HG03442 (cell line): ENCODE data around the gene RASAL3.
"Not testable (repeated sequence)": the region's sequence is repeated elsewhere in the genome, so short reads cannot be mapped to it uniquely, and the experiment has no call there.

Experiments used
- ATAC-seq: cut with Tn5 transposase; IDR thresholded peaks from one replicate; pipeline ENCODE4 v1.9.1; 2021; ENCODE audit warnings: mild to moderate bottlenecking, moderate library complexity; ENCODE audit not compliant: unreplicated experiment

The RASAL3 gene

DNA sequence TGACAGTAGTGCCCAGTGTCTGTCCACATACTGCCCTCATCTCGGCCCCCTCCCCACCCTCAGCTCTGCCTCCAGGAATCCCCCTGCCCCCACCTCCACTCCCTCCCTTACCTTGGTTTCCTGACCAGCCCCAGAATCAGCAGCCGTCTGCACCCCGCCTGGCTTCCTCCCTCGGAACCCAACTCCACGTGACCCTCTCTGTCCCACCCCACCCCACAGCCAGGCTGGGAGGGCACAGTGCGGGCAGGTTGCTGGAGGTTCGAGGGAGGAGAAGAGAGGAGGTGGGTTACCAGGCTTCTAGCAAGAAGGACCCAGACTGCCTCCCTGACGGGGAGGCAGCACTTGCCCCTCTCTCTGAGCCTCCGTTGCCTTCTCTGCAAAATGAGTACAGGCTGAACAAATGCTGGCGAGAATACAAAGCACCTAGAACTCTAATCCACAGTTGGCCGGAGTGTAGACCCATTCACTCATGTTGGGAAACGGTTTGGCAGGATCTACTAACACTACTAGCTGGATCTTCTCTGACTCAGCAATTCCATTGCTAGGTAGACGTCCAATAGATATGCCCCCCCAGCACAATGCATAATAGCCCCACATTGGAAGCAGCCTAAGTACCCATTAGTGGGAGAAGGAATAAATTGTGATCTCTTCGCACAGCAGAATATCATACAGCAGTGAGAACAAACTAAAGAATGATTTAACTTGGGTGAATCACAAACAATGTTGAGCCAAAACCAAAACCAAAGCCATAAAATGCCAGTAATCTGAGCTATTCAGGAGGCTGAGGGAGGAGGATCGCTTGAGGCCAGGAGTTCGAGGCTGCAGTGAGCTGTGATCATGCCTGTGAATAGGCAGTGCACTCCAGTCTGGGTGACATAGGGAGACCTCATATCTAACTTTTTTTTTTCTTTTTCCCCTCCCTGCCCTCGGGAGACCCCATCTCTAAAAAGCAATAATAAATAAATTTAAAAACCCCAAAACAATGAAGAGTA is at the start of gene RASAL3:
RASAL3 (minus strand) TSS at position 151 of the 992 bp plus-strand sequence. CDS start 186 bp downstream, outside the sequence.
- peak; percentile 39 for ATAC-seq

DNA sequence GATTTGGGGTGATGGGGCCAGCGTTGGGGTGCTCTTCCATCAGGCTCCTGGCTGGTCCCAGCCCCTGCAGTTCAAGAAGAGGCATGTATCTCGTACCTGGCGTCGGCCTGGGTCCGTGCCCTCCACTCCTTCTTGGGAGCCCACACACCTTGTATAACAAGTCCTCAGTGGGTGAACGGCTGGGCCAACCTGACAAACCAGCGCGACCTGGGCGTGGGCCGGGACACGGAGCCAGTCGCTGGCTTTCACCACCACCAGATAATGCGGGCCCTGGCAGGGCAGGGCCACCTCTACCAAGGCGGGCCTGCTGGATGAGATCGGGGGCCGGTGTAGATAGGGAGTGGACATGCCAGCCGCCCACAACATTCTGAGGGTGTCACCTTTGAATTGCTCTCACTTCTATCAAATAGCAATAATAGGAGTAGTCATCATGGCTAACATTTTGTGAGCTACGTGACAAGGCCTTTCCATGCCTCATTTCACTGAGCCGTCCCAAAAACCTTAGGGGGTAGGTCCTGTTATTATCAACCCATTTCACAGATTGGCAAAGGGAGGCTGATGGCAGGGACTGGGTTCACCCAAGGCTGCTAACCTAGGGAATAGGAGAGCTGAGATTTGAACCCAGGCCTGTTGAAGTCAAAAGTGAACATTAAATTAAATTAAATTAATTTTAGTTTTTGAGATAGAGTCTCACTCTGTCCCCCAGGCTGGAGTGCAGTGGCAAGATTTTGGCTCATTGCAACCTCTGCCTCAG is 47.5 kb upstream of the RASAL3 start:
- no peak for ATAC-seq

DNA sequence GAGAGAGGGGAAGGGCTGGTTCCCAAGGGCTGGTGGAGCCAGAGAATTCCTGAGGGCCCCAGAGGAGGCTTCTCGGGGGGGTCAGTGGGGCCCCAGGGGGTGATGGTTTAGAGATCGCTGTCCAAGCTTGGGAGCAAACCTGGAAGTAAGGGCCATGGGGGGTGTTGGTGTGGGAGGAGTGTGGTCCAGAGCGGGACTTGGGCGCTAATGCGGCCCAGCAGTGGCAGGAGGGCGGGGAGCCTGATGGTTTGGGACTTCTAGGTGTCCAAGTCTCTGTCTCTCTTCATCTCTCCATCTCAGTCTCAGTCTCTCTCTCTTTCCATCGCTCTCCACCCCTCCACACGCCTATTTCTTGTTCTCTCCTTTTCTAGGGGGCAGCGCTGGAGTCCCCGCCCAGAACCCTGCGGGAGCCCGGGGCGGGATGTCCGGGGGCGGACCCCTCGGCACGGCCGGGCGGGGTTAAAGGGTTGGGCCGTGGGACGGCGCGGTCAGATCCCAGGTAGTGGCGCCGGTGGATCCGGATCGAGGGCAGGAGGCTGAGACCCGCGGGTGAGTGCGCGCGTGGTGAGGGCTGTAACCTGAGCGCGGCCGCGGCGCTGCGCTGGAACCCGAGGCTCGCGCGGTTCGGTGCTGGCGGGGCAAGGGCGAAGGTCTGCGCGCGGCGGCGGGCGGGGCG is 43.8 kb upstream of the RASAL3 start, which contains the start of gene CYP4F22:
CYP4F22 (plus strand) TSS at position 491 of the 676 bp plus-strand sequence. CDS start 16,812 bp downstream, outside the sequence.
- no peak for ATAC-seq

DNA sequence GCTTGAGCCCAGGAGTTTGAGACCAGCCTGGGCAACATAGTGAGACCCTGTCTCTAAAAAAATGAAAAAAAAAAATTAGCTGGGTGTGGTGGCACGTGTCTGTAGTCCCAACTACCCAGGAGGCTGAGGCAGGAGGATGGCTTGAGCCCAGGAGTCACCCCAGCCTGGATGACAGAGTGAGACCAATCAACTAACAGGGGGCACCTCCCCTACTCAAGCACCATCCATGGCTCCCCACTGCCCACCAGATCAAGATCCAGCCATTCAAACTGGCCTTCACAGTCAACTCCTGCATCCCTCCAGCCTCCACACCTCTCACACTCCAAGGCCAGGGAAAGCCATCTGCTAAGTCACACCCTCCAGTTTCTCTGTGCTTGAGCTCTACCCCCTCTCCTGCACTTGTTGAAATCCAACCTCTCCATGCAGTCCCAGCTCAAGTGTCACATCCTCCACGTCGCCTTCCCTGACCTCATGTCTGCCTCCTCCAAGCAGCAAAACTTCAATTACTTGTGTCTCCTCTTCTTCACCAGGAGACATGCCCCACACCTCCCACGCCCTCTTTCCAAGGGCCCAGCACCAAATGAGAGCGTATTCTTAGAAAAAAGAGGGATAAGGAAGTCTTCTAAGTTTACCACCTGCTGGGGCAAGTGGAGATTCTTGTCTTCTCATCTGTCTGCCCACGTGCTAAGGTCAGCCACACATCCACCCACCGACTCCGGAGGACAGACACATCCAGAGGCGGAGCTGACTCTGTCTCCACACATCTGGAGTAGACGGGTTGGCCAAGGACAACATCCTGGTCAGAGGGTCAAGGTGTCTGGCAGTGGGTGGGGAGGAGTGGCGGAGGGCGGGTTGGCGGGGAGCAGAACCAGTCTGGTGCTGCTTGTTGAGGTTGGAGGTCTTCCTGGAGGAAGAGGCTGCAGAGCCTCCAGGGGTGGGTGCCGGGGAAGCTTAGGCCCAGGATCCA is 43.0 kb upstream of the RASAL3 start:
- no peak for ATAC-seq

DNA sequence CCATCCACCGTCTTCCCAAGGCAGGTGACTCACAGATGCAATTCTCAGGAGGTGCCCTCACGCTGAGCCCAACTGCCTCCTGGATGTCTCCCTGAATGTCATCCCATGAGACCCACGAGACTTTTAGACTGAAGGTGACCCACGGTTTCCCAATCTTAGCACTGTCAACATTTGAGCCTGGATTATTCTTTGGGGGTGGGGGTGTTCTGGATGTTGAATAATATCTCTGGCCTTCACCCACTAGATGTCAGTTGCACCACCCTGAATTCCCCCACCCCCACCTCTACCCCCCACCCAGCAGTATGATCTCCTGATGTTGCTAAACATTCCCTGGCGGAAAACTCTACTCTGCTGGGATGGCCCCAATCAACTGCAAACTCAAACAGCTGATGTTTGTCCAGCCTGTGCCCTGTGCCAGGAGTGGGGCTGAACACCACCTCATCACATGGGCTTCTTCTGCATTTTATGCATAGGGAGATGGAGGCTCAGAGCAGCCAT is 41.8 kb upstream of the RASAL3 start:
- ATAC-seq = no peak

DNA sequence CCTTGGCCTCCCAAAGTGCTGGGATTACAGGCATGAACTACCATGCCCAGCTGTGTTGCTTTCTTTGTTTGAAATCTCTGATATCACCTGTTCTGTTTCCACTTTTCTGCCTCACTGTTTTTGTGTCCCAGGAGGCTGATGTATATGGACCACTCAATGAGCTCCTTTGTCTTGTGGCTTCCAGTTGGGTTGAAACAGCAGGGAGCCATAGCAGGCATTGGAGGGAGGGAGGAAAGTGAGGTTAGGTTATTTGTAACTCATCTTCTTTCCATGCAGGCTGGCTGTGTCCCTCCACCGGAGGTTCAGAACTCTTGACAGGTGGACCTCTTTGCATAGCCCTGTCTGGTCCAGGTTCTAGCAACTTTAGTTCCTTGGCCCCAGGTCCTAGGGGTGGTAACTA is 37.9 kb upstream of the RASAL3 start:
- ATAC-seq = no peak

DNA sequence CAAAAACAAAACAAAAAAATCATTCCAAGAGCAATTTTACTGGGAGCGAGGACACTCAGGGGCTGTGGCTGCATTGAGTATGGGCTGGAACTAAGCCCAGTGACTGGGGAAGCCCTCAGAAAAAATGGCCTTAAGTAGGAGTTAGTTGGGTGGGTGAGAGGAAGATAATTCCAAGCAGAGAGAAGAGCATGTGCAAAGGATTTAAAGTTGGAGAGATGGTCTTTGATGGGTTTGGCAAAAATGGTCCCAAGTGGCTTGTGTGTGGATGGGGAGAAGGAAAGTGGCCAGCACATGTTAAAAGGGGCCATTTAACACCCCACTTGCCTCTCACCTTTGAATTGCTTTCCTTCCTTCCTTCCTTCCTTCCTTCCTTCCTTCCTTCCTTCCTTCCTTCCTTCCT is 37.3 kb upstream of the RASAL3 start:
- no peak for ATAC-seq

DNA sequence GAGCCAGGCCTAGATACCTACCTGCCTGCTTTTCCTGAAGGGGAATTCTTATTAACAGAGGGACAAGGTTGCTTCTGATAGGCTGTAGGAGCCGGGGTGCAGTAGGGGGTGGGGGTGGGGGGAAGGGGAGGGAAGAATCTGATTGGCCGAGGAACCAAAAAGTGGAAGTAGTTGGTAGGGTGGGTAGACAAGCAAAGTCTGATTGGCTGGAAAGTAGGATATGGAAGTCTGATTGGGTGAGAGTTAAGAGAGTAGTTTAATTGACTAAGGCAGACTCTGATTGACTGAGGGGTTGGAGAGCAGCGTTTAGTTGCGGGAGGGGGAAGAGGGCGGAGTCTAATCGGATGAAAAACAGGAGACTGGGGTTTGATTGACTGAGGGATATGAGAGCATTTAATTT is 34.6 kb upstream of the RASAL3 start:
- no peak for ATAC-seq

DNA sequence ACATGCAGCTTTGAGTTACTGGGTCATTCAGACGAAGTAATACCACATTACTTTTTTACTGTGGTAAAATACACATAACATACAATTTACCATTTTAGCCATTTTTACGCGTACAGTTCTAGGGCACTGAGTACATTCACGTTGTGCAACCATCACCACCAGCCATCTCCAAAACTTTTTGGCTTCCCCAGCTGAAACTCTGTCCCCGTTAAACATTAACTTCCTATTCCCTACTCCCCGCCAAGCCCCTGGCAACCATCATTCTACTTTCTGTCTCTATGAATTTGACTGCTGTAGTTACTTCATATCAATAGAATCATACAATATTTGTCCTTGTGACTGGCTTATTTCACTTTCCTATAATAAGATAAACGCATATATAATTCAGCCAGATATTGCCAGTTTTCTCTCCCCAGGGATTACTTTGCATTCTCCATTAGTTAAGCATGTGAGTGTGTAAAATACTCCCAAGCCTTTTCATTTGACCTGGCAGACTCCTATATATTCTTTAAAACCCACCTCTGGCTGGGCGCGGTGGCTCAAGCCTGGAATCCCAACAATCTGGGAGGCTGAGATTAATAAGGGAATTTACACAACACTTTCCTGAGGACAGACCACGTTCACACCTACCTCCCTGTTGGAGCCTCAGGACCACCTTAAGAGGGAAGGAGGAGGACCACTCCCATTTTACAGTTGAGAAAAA is 34.0 kb upstream of the RASAL3 start:
- no peak for ATAC-seq

DNA sequence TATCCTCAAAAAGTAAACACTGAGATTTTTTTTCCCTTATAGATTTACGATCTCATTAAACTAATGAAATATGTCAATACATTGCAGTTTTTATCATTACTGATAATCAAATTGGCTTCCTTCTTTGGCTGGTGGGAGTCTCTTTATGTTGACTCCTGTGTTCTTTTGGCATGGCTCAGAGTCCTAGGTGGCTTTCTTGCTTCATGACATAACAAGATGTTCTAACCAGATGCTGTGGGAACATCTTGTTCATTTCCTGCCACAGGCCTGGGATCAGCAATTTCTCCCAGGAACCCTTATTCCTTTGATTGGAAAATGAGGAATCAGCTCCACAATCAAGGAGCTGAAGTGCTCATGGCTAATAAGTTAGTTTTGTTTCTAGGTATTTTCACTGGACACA is 30.8 kb upstream of the RASAL3 start:
- no peak for ATAC-seq

DNA sequence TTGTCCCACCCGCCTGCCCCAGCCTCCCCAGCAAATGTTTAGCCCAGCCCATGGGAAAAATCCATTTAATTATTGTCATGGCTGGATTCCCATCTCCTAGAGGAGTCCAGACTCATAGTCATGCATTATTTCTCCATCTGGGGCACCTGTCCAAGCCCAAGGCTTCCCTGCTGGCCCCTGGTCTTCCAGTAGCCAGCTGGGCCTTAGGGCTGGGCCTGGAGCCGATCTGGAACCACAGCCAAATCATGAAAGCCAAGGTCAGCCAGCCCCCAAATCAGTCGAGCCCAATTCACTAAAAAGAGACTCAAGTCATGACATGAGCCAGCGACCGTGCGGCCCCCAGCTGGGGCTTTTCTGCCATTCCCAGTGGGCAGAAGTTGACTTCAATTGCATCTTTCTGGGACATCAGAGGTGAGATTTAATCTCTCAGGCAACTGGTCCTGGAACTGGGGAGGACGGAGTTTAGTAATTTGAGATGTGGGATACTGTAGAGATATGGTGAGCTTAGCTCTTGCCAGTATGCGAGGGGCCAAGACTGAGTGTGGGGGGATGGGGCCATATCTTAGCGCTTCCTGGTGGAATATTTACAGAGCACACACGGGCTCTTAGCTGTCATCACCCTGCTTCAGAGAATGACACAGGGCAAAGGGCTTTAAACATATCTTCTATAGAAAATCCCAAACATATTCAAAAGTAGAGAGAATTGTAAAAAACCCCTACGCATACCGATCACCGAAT is 24.3 kb upstream of the RASAL3 start:
- no peak for ATAC-seq

DNA sequence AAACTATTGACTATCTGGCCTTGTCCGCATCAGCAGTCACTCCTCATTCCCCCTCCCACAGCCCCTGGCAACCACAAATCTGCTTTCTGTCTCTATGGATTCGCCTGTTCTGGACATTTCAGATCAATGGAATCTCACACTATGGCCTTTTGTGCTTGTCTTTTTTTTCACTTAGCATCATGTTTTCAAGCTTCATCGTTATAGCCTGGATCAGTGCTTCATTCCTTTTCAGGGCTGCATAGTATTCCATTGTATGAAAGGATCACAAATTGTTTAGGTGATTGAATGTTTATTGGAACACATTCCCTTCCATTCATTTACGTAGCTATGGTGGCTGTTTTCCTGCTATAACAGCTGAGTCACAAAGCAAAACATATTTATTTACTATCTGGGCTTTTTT is 22.7 kb upstream of the RASAL3 start:
- ATAC-seq = no peak

DNA sequence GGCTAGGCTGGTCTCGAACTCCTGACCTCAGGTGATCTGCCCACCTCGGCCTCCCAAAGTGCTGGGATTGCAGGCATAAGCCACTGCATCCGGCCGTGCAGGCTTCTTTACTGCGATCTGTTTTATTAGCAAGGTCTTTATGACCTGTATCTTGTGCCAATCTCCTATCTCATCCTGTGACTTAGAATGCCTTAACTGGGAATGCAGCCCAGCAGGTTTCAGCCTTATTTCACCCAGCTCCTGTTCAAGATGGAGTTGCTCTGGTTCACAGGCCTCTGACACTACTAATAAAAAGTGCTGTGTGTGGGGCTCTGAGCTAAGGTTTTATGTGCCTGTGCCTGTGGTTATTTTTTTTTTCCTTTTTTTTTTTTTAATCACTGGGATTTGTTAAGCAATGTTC is 21.4 kb upstream of the RASAL3 start:
- not testable (repeated sequence) for ATAC-seq

DNA sequence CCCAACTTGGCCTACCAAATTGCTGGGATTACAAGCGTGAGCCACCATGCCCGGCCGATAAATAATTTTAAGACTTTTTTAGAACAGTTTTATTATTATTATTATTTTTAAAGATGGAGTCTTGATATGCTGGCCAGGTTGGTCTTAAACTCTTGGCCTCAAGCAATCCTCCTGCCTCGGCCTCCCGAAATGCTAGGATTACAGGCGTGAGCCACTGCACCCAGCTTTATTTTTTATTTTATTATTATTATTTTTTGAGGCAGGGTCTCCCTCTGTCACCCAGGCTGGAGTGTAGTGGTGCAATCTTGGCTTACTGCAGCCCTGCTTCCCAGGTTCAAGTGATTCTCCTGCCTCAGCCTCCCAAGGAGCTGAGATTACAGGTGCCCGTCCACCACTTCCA is 16.7 kb upstream of the RASAL3 start:
- not testable (repeated sequence) for ATAC-seq

DNA sequence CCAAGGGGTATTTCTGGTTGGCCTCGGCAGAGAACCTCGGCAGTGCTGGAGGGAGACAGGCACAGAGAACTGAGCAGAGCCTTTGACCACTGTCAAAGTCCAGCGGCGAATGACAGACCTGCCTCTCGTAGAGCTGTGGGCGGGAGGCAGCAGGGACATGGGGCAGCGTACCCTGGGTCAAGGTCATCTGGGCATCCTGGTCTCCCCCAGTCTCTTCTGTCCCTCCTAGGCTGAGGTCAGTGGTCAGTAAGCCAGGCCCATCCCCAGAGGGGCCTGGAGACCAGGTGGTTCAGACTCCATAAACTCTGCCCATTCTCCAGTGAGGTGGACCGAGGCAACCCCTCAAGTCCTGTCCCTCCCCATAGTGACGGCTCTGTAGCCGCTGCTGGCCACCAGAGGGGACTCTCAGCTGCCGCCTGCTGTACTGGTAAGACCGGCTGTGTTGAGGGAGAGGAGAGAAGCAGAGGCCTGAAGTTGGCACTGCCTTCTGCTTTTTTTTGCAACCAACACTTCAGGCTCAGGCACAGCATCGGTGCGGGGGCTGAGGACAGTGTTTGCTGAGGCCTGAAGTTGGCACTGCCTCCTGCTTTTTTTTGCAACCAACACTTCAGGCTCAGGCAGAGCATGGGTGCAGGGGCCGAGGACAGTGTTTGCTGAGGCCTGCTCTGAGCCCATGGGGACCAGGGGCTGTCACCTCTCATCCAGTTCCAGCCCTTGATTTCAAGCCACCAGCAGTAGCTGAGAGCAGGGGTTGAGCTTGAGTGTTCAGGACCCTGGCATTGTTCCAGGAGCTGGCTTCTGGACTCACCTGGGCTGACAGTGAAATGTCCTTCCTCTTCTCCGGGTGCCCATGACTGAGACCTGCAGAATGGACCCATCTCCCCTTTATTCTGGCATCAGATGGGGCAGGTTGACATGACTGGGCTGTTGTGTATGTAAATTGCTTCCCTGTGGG is 15.3 kb upstream of the RASAL3 start, which contains the start of gene PGLYRP2:
PGLYRP2 (minus strand) TSS at position 111 of the 955 bp plus-strand sequence. CDS start 130 bp downstream, outside the sequence.
- no peak for ATAC-seq

DNA sequence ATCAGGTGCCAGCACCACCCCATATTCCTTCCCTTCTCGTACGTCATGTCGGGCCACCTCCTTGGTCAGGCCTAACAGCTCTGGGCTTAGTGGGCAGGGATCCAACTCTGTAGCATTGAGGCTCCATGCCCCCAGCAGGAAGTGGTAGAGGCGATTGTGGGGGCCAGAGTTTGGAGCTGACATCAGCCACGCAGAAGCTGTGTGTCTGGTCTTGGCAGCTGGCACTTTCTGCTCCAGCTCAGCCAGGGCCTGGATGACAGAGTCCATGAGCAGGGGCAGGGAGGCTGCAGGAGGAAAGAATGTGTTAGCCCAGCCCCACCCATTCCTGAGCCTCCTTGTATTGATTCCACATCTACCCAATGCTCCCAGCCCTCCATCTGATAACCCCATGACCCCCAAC is 12.0 kb upstream of the RASAL3 start:
- ATAC-seq = no peak

DNA sequence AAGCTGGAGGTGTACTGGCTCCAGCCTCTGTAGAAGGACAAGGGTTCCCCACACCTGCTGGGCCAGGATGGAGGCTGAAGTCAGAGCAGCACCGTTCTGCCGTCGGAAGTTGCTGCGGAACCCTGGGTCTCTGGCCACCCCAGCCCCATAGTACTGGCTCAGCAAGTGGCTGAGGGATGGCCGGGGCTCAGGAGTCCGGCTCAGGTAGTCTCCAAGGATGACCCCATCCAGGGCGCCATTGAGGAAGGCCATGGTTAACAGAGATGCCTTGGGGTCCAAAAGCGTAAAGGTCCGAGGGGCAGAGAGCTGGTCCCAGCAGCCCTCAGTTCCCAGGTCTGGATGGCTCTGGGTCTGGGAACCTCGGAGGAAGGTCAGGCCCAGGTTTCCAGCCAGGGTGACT is 11.3 kb upstream of the RASAL3 start:
- ATAC-seq = no peak
